ENCODE data around the gene CLNK.

Gene CLNK

GRCh38 chr4:10584042-10584441 lies 100.5 kb downstream of the CLNK start:
- no peaks in the 10 kb centered on the region for H3K4me1 ChIP-seq (ENCODE audit: insufficient read depth, low read length, severe bottlenecking)
- H3K27ac ChIP-seq (ENCODE audit: low read depth, low read length, poor library complexity, severe bottlenecking), result no peak overlapping the region
- no peaks in the 10 kb centered on the region for H3F3A ChIP-seq (ENCODE audit: insufficient read depth, low read length)
- TF ChIP-seq CTCF (IDR thresholded peaks at IDR 0.05; ENCODE audit: low read length), result no peak
- no peak for TF ChIP-seq EZH2 (IDR thresholded peaks at IDR 0.05; ENCODE audit: borderline replicate concordance, low read length)
- no peak overlapping the region for H3K4me2 ChIP-seq (ENCODE audit: low read length)
- no peaks in the 10 kb centered on the region for H4K20me1 ChIP-seq (ENCODE audit: insufficient read depth, low read length)
- H3K9me3 ChIP-seq (ENCODE audit: low read length), result no peaks in the 10 kb centered on the region
- no peak overlapping the region for H2AFZ ChIP-seq (ENCODE audit: low read length)
- no peaks in the 10 kb centered on the region for H3K9me2 ChIP-seq (ENCODE audit: low read depth, low read length)
- H3K27me3 ChIP-seq (ENCODE audit: insufficient read depth, low read length), result no peaks in the 10 kb centered on the region
- no peak overlapping the region for H3K9ac ChIP-seq (ENCODE audit: low read length)
- H3K4me3 ChIP-seq (ENCODE audit: low read depth, low read length, poor library complexity, severe bottlenecking), result no peak overlapping the region
- H3K36me3 ChIP-seq (ENCODE audit: insufficient read depth, low read length), result no peaks in the 10 kb centered on the region
- no peaks in the 10 kb centered on the region for H3K79me2 ChIP-seq (ENCODE audit: insufficient read depth, low read length)

GRCh38 chr4:10582951-10583350 lies 101.6 kb downstream of the CLNK start:
- Histone ChIP-seq H3K4me3 (ENCODE audit: low read depth, low read length, poor library complexity, severe bottlenecking) (no peak overlapping the region), H4K20me1 (ENCODE audit: insufficient read depth, low read length) (no peaks in the 10 kb centered on the region), H3K27ac (ENCODE audit: low read depth, low read length, poor library complexity, severe bottlenecking) (no peak overlapping the region), H3K36me3 (ENCODE audit: insufficient read depth, low read length) (no peaks in the 10 kb centered on the region), H3K4me1 (ENCODE audit: insufficient read depth, low read length, severe bottlenecking) (no peaks in the 10 kb centered on the region), H3K4me2 (ENCODE audit: low read length) (no peak overlapping the region), H3K9ac (ENCODE audit: low read length) (no peak overlapping the region), H3K27me3 (ENCODE audit: insufficient read depth, low read length) (no peaks in the 10 kb centered on the region), H3K79me2 (ENCODE audit: insufficient read depth, low read length) (no peaks in the 10 kb centered on the region), H3K9me2 (ENCODE audit: low read depth, low read length) (no peaks in the 10 kb centered on the region), H2AFZ (ENCODE audit: low read length) (no peak overlapping the region), H3F3A (ENCODE audit: insufficient read depth, low read length) (no peaks in the 10 kb centered on the region), H3K9me3 (ENCODE audit: low read length) (no peaks in the 10 kb centered on the region)
- TF ChIP-seq CTCF (IDR thresholded peaks at IDR 0.05; ENCODE audit: low read length) (no peak), EZH2 (IDR thresholded peaks at IDR 0.05; ENCODE audit: borderline replicate concordance, low read length) (no peak)

GRCh38 chr4:10582059-10582686 lies 102.4 kb downstream of the CLNK start:
- Histone ChIP-seq H3K27ac (ENCODE audit: low read depth, low read length, poor library complexity, severe bottlenecking) (no peak overlapping the region), H3K79me2 (ENCODE audit: insufficient read depth, low read length) (no peaks in the 10 kb centered on the region), H3K36me3 (ENCODE audit: insufficient read depth, low read length) (no peaks in the 10 kb centered on the region), H3K9me3 (ENCODE audit: low read length) (no peaks in the 10 kb centered on the region), H3K4me1 (ENCODE audit: insufficient read depth, low read length, severe bottlenecking) (no peaks in the 10 kb centered on the region), H3F3A (ENCODE audit: insufficient read depth, low read length) (no peaks in the 10 kb centered on the region), H3K27me3 (ENCODE audit: insufficient read depth, low read length) (no peaks in the 10 kb centered on the region), H3K9ac (ENCODE audit: low read length) (no peak overlapping the region), H2AFZ (ENCODE audit: low read length) (no peak overlapping the region), H3K4me2 (ENCODE audit: low read length) (no peak overlapping the region), H3K9me2 (ENCODE audit: low read depth, low read length) (no peaks in the 10 kb centered on the region), H3K4me3 (ENCODE audit: low read depth, low read length, poor library complexity, severe bottlenecking) (no peak overlapping the region), H4K20me1 (ENCODE audit: insufficient read depth, low read length) (no peaks in the 10 kb centered on the region)
- TF ChIP-seq CTCF (IDR thresholded peaks at IDR 0.05; ENCODE audit: low read length), result peak; percentile 43
- no peak for TF ChIP-seq EZH2 (IDR thresholded peaks at IDR 0.05; ENCODE audit: borderline replicate concordance, low read length)

Data from OCI-LY1 (cell line).